HG03196 (cell line): ENCODE results near the gene CCDC201.
"Not testable (repeated sequence)": the region's sequence is repeated elsewhere in the genome, so short reads cannot be mapped to it uniquely, and the experiment has no call there.

Experiments
- ATAC-seq: cut with Tn5 transposase; IDR thresholded peaks from one replicate; pipeline ENCODE4 v1.9.1; 2021; ENCODE audit not compliant: unreplicated experiment

Gene CCDC201

GRCh38 chr7:45874408-45875131 lies 1.7 kb upstream of the CCDC201 start:
- no peak for ATAC-seq

DNA sequence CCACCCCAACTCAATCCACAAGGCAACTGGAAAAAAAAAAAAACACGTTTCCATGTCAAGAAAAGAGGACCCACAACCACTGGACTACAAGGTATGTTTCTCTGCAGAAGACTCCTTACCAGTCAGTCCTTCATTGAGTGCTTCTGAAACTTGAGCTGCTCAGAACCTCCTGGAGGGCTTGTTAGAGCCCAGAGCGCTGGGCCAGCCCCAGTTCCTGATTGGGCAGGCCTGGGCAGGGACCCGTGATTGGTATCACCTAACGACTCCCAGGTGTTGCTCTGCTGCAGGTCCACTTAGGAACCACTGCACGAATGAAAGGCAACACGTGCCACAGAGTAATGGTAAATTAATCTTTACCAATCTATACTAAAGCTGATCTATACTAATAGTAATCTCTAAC lies 473 bp upstream of the CCDC201 start:
- no peak for ATAC-seq

GRCh38 chr7:45872116-45873034 lies 507 bp downstream of the CCDC201 start:
- no peak for ATAC-seq

GRCh38 chr7:45869426-45869825 lies 3.5 kb downstream of the CCDC201 start:
- ATAC-seq = no peak

DNA sequence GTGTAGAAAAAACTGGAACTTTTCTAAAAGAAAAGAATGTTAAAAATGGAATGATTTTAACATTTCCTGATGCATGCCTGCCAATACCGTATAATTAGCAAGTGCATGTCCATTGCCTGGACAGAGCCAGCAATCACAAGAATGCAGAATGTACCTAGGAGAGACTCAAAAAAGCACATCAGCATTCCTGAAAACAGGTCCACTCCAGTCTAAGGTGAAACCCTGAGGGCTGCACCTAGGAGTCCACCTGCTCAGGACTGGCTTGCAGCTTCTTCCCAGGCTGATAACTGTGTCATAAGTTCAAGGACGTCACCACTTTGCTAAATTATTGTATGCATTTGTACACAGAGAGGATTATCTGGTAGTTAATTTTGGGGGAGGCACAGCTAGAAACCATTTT lies 5.4 kb downstream of the CCDC201 start:
- no peak for ATAC-seq

DNA sequence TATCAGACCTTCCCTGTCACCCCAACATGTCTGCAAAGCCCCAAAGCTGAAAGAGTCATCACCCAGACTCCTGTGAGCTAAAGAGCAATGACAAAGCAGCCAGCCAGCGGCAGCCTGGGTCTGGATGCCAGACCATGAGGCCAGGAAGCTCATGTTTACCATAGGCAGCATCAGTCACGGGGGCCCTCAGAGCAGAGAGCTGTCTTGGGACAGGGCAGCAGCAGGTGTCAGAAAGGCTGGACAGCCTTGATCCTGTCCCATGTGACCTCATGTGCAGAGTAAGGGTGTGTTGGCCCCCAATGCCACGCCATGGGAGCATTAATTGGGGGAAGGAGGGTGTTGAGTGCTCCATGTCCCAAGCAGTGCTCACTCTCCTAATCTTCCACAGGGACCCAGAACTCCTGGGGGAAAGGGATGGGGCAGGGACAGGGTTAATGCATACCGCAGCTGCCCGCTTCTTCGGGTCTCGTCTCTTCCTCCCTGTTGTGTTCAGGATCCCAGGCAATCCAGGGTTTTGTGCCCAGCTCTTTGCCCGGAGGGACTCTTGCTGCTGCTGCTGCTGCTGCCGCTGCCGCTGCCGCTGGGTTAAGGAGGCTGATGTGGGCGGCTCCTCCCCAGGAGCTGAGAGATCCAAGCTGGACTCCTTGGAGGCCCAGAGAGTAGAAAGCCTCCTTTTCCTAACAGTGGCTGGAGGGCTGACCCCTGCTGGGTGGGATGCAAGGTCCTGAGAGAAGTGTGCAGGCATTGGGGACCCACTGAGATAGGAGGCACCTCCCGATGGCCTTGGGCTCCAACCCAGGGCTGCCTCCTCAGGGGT lies 7.1 kb downstream of the CCDC201 start:
- no peak for ATAC-seq

- ATAC-seq = no peak
Observed at GRCh38 chr7:45863715-45864114, 9.2 kb downstream of the CCDC201 start.

DNA sequence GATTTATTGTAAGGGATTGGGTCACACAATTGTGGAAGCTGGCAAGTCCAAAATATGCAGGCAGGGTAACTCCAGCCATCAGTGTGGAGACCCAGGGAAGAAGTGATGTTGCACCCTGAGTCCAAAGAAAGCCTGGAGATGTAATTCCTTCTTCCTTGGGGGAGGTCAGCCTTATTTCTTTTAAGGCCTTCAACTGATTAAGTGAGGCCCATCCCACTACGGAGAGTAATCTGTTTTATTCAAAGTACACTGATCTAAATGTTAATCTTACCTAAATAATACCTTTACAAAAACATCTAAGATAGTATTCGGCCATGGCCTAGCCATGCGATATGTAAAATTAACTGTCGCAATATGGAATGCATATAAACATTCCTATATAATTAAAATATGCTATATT lies 16.0 kb downstream of the CCDC201 start:
- ATAC-seq = not testable (repeated sequence)

- ATAC-seq = not testable (repeated sequence)
Observed at GRCh38 chr7:45855680-45856079, 17.2 kb downstream of the CCDC201 start.

DNA sequence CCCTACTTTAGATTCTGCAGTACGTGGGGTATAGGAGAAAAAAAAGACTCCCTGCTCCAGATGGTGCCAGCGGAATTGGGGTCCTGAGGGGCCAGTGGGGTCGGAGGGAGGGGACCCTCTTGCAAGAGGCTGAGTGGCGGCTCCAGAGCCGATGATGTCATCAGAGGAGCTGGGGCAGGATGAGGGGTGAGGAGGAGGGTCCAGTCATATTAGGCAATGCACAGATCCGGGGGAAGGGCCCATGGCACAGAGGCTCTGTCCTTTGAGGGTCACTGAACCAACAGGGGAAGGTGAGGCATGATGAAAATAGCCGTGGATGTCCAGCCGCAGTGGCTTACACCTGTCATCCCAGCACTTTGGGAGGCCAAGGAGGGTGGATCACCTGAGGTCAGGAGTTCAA lies 19.4 kb downstream of the CCDC201 start:
- not testable (repeated sequence) for ATAC-seq

DNA sequence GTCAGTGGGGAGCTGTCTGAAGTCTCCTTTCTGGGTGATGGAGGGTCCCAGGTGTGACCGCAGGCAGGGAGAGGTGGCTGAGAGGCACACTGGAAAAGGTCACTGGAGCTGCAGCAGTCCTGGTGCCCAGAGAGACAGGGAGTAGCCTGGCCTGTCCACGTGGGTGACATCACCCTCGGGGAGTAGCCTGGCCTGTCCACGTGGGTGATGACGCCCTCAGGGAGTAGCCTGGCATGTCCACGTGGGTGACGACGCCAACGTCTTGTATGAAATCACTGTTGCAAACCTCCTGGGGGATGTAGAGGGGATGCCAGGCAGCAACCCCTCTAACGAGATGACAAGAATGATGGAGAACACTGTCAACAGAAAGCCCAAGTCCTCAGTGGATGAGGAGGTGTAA lies 19.9 kb downstream of the CCDC201 start:
- ATAC-seq = not testable (repeated sequence)

GRCh38 chr7:45848734-45849133 lies 24.1 kb downstream of the CCDC201 start:
- not testable (repeated sequence) for ATAC-seq

DNA sequence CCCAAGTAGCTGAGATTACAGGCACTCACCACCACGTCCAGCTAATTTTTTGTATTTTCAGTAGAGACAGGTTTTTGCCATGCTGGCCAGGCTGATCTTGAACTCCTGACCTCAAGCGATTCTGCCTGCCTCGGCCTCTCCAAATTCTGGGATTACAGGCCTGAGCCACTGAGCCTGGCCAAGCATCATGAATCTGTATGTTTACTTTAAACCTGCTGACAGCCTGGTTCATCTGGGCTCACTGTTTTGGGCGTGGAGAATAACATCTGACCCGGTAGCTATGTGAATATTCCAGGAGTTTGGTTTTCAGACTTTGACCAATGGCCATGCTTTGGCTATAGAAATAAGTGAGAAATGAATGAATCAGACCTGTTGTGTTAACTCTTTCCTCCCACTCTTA lies 26.3 kb downstream of the CCDC201 start:
- not testable (repeated sequence) for ATAC-seq

- ATAC-seq = not testable (repeated sequence)
Observed at GRCh38 chr7:45841926-45842717, 30.8 kb downstream of the CCDC201 start.

- ATAC-seq = not testable (repeated sequence)
Observed at GRCh38 chr7:45838852-45839251, 34.0 kb downstream of the CCDC201 start.

DNA sequence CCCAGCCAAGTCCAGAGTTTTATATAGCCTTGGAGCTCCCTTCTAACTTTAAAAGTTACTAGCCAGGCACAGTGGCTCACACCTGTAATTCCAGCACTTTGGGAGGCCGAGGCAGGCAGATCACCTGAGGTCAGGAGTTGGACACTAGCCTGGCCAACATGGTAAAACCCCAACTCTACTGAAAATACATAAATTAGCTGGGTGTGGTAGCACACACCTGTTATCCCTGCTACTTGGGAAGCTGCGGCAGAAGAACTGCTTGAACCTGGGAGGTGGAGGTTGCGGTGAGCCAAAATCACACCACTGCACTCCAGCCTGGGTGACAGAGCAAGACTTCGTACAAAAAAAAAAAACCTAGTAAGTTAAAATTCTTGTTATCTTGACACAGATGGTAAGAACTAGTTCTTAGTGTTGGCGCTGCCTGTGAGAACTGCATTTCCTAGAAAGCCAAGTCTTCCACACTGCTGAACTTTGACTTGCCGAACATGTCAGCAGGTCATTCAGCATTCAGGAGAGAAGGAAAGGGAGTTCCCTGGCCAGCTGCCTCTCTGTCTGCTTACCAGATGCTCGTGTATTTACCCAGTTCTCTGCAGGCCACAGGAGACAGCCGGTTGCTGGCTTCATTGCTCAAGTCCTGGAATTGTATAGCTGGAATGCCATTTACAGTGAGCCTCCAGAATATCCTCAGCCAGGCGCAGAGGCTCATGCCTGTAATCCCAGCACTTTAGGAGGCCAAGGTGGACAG lies 40.3 kb downstream of the CCDC201 start:
- ATAC-seq = not testable (repeated sequence)

- not testable (repeated sequence) for ATAC-seq
Observed at GRCh38 chr7:45829846-45830245, 43.0 kb downstream of the CCDC201 start.

DNA sequence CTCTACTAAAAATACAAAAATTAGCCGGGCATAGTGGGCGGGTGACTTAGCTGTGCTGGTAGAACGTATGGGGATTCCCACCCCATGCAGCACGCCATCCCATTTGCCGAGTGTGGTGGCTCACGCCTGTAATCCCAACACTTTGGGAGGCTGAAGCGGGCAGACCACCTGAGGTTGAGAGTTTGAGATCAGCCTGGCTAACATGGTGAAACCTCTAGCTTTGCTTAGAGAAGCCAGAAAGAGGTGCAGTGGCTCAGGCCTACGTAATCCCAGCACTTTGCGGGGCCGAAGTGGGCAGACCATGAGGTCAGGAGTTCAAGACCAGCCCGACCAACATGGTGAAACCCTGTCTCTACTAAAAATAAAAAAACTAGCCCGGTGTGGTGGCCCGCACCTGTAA lies 45.2 kb downstream of the CCDC201 start:
- ATAC-seq = not testable (repeated sequence)

DNA sequence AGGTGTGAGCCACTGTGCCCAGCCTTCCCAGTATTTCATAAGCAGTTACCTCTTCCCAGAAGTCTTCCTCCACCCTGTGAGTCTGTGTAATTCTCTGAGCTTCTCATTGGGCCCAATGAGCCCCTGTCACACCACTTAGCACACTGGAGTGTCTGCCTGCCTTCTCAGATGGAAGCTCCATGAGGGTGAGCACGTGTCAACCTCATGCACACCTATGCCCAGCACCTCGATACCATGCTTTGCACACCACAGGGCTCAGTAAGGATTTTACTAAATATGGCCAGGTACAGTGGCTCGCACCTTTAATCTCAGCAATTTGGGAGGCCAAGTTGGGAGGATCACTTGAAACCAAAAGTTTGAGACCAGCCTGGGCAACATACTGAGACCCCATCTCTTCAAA lies 46.3 kb downstream of the CCDC201 start:
- ATAC-seq = not testable (repeated sequence)

DNA sequence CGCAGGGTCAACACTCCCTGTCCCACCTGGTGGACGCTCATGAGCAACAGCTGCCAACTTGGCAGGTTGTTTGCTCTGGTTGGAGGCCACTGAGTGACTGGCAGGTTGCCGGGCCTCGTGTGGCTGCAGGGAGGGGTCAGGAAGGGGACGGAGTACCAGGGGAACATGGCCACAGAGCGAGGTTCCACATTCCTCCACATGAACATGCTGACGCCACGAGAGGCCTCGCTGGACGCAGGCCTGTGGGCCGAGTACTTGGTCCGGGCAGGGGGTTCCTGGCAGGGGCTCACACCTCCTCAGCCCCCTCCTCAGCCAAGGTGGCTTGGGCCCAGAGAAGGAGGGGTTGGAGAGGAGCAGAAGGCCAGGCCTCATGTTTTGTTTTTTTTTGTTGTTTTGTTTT lies 54.1 kb downstream of the CCDC201 start:
- ATAC-seq = not testable (repeated sequence)
